ENCODE measurements around the gene C11orf65.
A peak's percentile ranks its signal among the peaks of the same experiment; 100 is the strongest.
"Not testable (repeated sequence)": the region's sequence is repeated elsewhere in the genome, so short reads cannot be mapped to it uniquely, and the experiment has no call there.

Gene C11orf65

DNA sequence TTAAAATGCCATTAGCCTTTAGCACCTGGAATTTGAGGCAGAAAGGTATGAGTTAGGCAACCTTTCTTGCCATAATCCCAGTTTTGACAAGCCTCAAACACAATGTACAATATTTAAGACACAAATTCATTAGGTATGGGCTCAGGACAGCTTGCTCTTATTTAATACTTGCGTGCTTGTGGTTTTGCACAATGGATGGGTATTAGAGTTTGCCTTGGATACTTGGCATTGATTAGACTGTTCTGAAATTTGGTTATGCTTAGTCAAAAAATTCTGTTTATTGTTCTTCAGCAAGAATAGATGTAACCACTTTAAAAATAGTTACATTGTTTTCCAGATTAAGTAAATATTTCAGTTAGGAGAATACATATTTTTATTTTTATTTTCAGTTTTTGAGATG, 5.4 kb upstream of the C11orf65 start:
- no peak for DNase-seq

DNA sequence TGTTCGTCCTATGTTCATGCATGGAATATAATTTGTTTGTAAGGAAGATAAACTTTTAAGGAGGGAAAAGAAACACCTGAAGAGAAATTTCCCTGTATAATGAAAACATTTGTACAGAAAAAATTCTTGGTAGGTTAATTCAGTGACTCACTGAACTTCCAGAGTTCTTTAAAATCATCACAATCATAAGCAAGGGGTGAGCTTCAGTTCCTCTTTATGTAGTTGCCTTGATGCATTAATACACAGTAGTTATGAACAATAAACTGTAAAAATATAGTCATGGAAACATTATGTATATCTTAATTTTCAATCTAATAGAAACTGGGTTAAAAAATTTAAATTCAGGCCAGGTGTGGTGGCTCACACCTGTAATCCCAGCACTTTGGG, 1.1 kb upstream of the C11orf65 start:
- DNase-seq: no peak

DNA sequence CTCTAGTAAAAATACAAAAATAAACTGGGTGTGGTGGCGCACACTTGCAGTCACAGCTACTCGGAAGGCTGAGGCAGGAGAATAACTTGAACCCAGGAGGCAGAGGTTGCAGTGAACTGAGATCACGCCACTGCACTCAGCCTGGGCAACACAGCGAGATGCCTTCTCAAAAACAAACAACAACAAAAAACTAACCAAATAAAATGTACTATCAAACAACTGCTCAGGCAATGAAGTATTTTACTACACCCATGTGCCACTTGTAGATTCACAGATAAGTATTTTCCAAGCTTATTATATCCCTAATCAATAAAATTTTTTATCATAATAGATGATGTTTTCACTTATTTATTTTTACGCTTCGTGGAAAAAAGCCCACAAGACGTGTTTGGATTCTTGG, 924 bp downstream of the C11orf65 start:
- DNase-seq: no peak

DNA sequence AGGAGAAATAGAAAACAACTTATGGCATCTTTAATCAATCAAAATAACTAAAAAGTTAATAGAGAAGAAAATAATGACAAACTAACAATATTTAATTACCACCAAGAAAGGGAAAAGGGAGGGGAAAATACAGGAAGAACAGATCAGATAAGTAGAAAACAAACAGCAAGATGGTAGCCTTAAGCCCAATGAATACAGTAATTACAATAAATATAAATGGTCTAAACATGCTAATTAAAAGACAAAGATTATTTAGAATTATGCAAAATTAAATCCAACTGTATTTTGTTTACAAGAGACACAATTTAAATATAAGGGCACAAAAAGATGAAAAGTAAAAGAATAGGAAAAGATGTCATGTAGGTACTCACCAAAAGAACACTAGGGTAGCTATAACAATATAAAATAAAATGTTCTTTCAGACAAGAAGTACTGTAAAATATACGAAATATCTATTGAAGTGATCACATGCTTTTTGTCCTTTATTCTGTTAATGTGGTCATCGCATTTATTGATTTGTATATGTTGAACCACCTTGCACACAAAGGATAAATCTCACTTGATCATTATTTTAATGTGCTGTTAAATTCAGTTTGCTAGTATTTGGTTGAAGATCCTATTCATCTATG, 14.0 kb downstream of the C11orf65 start:
- DNase-seq: no peak

DNA sequence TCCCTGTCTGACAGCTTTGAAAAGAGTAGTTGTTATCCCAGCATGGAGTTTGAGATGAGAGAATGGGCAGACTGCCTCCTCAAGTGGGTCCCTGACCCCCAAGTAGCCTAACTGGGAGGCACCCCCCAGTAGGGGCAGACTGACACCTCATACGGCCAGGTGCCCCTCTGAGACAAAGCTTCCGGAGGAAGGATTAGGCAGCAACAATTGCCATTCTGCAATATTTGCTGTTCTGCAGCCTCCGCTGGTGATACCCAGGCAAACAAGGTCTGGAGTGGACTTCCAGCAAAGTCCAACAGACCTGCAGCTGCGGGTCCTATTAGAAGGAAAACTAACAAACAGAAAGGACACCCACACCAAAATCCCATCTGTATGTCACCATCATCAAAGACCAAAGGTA, 25.9 kb downstream of the C11orf65 start:
- DNase-seq: not testable (repeated sequence)

DNA sequence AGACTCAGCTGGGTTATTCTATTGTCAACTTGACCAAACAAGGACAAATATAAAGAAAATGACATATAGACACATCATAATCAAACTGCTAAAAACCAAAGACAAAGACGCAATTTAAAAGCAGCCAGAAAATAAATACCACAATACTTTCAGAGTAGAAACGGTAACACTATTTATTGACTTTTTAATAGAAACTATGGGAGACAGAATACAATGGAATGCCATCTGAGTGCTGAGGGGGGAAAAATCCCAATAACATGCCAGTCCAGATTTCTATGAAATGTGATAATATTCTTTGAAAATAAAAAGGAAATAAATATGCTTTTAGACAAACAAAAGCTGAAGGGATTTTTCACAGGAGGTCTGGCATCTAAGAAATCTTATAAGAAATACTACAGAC, 30.7 kb downstream of the C11orf65 start:
- DNase-seq: no peak

DNA sequence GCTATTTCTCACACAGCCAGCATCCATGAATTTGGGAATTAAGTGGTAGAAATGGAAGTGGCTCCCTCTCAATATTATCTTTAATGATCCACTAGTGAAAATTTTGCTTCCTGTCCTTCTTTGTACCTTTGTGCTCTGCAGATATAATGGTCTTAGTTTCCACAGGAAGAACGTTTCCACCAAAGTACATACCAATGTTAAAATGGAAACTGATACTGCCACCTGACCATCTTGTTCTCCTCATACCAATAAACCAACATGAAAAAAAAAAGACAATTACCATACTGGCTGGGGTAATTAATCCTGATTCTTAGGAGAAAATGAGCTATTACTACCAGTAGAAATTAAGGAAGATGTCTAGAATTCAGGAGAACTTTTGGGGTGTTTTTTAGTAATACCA, 32.3 kb downstream of the C11orf65 start:
- no peak for DNase-seq

DNA sequence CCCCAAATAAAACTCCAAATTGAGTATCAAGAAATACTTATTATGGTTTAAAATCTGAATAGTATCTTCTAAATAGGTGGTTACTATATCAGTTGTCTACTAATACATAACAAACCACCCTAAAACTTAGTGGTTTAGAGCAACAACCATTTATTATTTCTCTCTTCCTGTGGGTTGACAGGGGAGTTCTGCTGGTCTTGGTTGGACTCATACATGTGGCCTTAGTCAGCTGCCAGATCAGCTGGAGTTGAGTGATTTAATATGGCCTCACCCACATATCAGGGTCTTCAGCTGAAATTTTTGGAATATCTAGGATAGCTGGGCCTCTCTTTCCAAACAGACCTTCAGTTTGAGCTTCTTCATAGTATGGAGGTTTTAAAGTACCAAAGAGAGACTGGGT, 34.5 kb downstream of the C11orf65 start:
- DNase-seq: no peak

DNA sequence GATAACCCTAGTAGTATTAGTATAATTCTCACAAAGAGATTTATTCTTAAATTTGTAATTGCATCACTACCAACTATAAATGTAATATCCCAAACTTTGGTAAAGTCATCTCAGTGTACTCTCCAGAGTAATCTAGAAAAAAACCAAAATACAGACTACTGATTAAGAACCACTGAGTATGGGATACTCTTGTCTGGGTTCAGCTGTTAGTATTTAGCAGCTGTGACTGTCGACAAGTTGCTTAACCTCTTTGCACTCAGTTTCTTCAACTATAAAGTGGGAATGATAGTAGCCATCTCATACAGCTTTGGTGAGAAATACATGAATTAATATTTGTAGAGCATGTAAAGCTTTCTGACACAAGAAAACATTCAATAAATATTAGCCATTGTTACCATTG, 35.3 kb downstream of the C11orf65 start:
- no peak for DNase-seq

DNA sequence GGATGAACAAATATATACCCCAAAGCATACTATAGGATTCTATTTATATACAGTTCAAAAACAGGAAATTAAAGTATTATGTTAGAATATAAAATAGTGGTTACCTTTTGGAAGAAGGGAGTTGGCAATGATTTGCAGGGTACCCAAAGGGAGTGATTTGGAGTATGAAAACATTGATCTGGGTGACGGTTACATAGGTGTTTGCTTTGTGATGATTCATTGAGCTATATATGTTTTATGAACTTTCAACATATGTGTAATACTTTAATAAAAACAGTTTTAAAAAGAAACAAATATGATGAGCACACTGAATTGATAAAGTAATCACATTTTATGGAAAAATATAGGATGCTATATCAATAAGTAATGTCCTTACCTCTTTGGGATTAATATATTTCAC, 36.0 kb downstream of the C11orf65 start:
- no peak for DNase-seq

DNA sequence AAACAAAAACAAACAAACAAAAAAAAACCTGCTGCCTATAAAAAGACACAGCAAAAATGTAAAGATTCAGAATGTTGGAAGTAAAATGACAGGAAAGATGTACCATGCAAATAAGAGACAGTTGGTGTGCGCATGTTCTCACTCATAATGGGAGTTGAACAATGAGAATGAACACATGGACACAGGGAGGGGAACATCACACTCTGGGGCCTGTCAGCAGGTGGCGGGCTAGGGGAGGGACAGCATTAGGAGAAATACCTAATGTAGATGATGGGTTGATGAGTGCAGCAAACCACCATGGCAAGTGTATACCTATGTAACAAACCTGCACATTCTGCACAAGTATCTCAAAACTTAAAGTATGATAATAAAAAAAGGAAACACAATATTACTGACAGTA, 49.8 kb downstream of the C11orf65 start:
- peak; percentile 53 for DNase-seq

DNA sequence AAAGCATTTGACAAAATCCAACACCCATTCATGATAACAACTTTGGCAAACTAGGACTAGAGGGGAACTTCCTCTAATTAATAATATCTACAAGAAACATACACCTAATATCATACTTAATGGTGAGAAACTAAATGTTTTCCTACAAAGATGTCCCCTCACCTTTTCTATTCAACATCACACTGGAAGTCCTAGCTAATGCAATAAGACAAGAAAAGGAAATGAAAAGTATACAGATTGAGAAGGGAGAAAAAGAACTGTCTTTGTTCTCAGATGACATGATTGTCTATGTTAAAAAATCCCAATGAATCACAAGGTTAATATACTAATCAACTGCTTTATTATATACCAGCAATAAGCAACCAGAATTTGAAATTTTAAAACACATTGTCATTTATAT, 52.4 kb downstream of the C11orf65 start:
- DNase-seq: no peak

DNA sequence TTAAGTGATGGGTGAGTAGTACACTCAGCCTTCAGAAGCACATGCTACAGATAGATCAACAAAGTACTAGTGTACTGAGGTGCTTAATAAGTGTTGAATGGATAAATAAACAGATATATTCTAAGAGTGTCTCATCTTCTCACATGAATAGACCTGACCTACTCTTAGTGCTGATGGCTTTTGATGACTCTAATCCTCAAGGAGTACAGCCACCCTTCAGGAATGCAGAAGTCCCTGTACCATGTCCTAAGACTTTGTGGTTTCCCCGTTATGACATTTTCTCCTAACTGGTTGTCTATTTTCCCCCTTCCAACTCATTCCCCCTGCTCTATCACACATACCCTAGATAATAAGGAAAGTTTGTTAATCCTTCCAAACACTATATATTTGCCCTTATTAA, 61.6 kb downstream of the C11orf65 start:
- no peak for DNase-seq

DNA sequence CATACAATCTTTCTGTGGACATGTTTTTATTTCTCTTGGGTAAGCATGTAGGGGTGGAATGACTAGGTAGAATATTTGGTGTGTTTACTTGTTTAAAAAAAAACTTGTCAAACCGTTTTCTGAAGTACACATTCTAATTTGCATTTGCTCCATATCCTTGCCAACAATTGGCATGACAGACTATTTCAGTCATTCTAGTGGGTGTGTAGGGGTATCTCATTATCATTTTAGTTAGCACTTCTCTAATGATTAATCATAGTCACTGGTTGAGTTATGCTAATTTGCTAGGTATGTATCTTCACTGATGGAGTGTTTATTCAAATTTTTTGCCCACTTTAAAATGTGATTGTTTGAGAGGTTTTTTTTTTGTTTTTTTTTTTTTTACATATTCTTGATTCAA, 64.3 kb downstream of the C11orf65 start:
- DNase-seq: no peak

DNA sequence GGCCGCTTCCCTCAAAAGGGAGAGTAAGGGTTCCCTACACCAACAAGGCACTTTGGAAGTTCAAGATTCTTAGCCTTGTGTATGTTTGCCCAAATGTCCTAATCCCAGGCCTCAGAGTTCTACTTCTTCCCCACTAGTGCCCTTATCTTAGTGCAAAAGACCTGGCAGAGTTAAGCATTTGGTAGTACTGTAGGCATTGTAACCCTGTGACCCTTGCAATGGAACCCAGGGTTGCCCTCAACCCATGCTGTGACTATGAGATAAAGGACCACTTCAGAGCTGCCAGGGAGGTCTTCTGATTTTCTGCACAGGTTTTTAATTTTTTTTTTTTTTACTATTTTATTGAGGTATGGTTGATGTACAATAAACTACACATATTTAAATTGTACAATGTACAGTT, 65.1 kb downstream of the C11orf65 start:
- no peak for DNase-seq

DNA sequence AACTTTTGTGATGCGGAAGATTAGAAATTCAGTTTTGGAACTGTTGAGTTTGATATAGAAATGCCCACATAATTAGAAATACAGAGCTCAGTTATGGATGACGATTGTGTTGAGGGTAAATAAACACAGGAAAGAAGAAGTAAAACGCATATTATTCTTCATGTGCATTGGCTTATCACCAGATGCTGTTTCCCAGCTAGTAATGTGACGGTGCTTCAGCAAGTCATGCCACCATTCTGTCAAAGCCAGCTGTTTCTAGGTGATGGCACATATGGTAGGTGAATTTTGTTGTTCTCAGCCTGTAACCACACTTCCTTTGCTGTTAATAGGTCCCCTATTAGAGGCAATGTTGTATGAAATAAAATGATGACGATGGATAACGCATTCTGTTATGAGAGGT, 68.9 kb downstream of the C11orf65 start:
- no peak for DNase-seq

DNA sequence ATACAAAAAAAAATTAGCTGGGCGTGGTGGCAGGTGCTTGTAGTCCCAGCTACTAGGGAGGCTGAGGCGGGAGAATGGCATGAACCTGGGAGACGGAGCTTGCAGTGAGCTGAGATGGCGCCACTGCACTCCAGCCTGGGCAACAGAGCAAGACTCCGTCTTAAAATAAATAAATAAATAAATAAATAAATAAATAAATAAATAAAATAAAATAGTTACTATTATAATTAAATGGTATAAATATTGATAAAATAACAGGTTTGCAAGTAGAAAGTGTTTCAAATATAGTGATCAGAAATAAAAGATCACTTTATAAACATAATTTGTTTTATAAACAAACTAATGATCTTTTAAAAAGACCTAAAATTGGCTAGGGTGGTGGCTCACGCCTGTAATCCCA, 70.7 kb downstream of the C11orf65 start:
- DNase-seq: not testable (repeated sequence)

DNA sequence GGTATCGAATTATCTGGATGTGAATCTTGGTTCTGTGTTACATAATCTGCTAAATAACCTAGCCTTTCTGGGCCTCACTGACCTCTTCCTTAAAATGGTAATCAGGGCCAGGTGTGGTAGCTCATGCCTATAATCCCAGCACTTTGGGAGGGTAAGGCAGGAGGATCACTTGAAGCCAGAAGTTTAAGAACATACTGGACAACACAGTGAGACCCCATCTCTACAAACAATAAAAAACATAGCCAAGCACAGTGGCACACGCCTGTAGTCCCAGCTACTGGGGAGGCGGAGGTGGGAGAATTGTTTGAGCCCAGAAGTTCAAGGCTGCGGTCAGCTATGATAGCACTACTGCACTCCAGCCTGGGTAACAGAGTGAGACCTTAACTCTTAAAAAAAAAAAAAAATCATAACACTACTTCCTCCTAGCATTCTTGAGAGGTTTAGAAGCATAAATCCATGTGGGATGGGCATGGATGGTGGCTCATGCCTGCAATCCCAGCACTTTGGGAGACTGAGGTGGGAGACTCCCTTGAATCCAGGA, 72.5 kb downstream of the C11orf65 start:
- DNase-seq: no peak

DNA sequence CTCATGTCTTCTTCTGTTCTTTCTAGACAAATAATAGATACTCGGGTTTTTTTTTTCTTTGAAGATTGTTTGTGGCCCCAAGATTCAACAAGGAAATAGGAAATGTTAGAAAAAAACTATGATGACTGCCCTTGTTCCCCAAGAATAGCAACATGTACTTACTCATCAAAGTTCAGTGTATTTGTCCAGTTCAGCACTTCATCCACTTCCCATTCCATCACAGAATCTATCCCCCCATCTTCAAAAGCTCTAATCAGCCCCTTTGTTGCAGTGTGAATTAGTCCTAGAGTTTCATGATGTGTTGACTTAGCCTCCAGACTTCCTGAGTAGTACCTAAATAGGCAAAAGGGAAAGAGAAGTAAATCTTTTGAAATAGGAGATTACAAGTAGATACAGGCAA, 74.3 kb downstream of the C11orf65 start:
- no peak for DNase-seq

DNA sequence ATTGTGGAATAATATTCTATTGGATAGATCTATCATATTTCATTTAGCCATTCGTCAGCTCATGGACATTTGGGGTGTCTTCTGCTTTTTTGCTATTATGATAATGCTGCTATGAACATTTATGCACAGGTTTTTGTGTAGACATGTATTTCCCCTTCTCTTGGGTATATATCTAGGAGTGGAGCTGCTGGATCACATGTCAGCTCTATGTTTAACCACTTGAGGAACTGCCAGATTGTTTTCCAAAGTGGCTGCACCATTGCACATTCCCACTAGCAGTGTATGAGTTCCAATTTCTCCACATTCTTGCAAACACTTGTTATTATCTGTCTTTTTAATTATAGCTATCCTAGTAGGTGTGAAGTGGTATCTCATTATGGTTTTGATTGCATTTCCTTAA, 75.0 kb downstream of the C11orf65 start:
- DNase-seq: no peak

DNA sequence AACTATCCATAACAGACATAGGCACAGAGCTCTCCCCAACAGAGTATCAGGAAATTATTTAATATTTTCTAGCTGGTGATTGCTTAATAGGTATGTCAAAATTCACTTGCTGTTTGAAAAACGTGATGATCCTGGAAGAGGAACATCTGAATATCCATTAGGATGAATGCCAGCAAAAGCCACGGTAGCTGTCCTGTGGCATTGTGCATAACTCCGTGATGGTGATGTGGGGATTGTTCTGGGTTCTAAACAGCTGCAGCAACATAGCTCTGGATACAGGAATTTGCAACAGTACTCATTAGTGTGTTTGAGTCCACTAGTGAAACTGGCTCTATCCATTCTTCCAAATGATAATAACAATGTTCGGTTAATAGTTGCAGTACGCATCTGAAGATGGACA, 78.8 kb downstream of the C11orf65 start:
- no peak for DNase-seq

DNA sequence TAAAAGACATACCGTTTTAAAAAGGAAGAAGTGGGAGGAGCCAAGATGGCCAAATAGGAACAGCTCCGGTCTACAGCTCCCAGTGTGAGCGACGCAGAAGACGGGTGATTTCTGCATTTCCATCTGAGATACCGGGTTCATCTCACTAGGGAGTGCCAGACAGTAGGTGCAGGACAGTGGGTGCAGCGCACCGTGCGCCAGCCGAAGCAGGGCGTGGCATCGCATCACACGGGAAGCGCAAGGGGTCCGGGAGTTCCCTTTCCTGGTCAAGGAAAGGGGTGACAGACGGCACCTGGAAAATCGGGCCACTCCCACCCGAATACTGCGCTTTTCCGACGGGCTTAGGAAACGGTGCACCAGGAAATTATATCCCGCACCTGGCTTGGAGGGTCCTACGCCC, 93.8 kb downstream of the C11orf65 start:
- DNase-seq: not testable (repeated sequence)

DNA sequence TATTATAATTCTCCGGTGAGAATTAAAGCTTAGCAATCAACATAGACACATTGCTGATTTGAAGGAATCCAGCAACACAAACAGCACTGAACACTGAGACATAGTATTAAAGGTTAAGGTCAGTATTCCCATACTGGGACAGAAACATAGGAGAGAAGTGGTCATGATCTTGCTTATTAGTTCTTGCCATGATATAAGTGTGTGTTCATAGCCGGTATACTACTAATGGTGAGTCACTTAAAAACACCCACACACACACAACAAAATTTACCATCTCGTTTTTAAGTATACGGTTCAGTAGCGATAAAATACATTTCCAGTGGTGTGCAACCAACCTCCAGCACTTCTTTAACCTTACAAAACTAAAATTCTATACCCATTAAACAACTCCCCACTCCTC, 96.3 kb downstream of the C11orf65 start:
- no peak for DNase-seq

DNA sequence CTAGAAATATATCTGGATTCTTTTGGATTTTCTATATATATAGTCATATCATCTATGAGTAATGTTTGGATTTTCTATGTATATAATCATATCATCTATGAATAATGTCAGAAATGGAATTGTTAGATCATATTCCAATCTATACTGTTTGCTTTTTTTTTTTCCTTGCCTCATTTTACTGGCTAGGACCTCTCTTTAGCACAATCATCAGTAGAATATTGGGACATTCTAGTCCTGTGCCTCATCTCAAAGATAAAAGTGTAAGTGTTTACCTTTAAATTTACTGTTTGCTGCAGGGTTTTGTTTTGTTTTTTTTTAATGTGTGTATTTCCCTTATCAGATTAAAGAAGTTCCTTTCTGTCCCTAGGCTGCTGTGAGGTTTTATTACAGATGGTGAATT, 97.0 kb downstream of the C11orf65 start:
- no peak for DNase-seq

DNA sequence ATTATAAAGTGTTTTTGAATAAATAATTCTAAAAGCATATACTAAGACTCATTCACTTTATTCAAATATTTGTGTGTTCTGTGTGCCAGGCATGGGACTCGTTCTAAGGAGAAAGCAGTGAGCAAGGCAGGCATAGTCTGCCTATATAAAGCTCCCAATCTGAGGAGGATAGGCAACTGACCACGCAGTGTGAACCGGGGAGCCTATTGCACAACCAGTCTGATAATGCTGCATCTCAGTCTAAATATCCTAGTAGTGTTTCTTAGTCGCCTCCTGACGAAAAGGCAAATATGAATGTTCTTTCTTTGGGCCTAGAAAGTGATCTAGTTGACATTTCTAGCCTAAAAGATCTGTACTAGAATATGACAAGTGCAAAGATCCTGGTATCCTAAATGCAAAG, 98.3 kb downstream of the C11orf65 start:
- no peak for DNase-seq

DNA sequence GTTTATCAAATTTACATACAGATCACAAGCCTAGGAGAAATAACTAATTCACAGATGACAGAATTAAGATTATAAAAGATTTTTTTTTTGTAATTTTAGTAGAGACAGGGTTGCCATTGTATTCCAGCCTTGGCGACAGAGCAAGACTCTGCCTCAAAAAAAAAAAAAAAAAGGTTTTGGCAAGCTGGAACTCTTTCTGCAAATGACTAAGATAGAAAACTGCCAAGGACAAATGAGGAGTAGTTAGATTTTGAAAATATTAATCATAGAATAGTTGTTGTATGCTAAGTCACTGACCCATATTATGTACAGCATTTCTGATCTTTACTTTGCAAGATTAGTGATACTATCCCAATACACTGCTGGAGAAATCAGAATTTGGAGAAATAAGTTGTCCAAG, 99.2 kb downstream of the C11orf65 start:
- no peak for DNase-seq

Measured in CD4-positive, alpha-beta T cell treated with Interleukin-17A for 4 hours (primary cell).